GM18519 (cell line): ENCODE results near the gene ACTRT3.

ENCODE experiments used
- ATAC-seq: cut with Tn5 transposase; IDR thresholded peaks from one replicate; pipeline ENCODE4 v1.9.1; 2021; ENCODE audit warnings: mild to moderate bottlenecking, moderate library complexity; ENCODE audit not compliant: unreplicated experiment, low FRiP score

The ACTRT3 gene

DNA sequence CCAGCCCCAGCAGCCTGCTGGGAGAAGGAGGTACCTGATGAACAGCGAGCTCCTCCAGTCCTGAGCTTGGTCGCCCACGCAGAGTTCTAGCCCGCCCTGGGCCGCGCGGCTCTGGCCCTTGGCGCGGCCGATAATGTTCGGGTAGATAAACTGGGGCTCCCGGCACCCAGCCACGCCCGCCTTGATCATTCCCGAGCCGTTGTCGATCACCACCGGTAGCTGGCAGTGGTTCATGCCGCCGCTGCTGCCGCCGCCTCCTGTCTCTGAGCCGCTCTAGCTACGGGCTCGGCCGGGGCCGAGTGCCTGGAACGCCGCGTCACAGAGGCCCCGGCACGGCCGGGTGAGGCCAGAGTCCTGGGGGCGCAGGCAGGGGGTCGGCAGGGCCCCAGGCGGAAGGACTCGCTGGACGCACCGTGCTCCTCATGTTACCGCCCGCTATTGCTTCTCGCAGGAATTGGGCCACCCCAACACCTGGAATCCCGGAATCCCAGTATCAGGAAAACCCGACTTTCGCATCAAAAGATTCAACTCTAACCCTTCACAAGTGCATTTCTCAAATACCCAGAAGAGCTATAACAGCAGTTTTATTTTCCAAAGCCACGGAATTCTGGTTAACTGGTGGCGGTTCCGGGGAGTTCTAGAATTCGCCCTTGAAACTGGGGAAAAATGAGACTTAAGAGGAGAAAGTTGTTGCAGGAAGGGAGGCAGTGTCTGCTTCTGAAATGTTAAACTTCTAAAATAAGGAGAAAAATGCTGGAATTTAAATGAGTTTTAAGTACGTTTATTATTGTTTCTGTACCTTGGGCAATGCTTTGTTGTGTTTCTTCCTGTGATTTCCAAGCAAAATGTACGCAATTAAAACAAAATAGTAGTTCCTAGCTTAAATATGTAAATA lies at the start of gene ACTRT3:
Gene ACTRT3, minus strand, starts transcription at position 275 of the 895 bp plus-strand sequence. Its CDS starts 41 bp downstream, at position 234.
- ATAC-seq = no peak

DNA sequence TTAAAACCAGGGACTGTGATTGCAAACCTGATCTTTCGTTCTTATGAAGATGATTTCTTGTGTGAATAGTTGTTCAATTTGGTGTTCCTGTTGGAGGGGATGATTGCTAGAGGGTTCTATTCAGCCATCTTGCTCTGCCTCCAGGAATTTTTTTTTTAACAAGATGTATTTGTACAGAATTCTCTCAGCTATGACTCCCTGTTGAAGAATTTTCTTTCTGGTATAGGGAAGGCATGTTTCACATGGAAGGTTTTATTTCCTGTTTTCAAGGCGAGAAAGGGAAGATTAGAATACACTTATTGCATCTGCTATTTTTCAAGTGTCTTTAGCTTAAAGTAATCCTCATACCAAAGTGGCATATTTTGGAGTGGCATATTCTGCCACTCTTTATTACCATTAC lies 49.0 kb upstream of the ACTRT3 start:
- no peak for ATAC-seq

DNA sequence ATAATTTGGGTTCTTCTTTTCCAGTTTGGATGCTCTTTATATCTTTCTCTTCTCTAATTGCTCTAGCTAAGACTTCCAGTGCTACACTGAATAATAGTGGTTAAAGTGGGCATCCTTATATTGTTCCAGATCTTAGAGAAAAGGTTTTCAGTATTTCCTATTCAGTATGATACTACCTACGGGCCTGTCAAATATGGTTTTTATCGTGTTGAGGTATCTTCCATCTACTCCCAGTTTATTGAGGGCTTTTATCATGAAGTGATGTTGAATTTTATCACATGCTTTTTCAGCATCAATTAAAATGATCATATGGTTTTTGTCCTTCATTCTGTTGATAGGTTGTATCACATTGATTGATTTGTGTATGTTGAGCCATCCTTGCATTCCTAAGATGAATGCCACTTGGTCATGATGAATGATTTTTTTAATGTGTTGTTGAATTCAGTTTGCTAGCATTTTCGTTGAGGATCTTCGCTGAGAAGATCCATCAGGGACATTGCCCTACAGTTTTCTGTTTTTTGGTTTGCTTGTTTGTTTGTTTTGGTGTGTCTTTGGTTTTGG lies 46.3 kb upstream of the ACTRT3 start:
- no peak for ATAC-seq

DNA sequence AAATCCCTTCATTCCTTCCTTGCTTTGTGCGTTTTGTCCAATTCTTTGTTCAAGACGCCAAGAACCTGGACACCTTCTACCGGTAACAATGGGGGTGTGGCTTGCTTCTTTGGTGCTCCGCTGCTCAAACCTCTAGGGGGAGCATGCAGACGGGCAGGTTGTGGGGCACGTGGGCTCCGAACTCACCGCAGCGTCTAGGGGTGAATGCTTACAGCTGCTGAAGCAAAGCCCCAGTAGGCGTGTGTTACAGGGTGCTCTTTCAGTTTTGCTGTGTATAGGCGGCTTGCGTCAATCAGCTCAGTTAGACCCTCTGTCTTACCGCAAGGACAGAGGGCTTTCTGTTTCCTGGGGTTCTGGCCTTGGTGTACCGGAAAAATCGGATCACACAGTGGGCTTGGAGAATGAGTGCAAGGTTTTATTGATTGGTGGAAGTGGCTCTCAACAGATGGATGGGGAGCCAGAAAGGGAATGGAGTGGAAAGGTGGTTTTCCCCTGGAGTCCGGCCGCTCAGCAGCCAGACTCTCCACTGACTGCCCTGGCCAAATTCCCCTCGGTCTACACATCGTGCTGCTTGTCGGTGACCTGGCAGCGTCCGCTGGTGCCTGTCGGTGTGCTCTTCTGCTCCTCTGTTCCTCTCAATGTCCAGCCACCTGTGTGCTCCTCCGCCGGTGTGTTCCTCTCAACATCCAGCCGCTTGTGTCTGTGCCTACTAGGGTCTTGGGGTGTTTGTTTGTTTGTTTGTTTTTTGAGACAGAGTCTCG lies 44.6 kb upstream of the ACTRT3 start:
- peak; percentile 93 for ATAC-seq

DNA sequence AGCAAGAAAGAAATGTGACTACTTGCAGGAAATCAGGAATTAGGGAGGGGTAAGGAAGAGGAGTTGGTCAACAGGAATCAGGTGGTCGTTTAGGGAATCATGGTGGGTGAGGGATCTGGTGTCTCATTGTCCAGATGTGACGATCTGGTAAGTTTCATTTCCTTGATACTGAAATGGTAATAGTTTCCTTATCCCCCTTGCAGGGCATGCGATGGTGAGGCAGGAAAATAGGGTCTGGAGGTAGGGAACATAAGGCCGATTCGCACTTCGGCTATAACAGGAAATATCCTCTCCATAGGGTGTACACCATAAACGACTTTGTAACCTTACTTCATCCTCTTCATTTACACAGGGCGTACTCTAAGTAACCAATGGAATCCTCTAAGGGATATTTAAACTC lies 43.9 kb upstream of the ACTRT3 start:
- no peak for ATAC-seq

DNA sequence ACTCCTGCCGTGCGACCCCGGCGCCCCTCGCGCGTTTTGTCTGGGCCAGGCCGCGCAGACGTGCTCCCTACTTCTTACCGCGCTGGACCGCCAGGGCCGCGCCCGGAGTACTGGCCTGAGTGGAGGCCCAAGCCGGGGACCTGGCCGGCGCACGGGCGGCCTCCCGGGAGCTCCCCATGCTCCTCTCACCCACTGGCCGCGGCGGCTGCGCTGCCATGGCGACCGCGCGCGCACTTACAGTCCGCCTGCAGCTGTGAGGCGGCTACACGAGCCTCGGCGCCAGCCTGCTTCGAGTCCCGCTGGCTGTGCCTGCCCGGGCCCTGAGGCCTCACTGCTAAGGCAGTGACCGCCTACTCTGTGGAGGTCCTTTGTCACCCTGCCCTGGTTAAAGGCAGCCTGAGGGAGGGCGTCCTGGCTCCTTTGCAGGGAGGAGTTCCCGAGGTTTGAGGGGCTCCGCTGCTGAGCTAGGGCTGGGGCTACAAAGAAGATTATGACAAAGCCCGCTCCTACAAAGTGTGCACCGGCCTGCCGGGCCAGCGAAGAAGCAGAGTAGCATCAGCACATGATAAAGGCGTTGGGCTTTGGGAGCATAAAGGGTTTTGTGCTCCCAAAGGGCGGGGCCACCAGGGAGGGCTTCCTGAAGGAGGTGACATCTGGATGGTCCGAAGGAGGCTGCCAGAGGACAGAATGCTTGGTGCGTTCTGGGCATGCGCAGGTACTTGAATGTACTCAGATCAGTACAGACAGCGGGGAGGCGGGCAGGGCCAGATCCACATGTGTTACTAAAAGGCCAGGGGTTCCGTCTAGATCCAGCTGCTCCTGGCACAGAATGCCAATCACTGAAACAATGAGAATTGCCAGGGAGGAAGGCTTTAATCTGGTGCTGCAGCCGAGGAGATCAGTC lies 43.2 kb upstream of the ACTRT3 start, which contains the start of the genes LRRC34 and LRRIQ4:
Gene LRRC34, minus strand, starts transcription at position 573 of the 904 bp plus-strand sequence. Its CDS starts 356 bp downstream, at position 217.
Gene LRRIQ4, plus strand, starts transcription at position 539 of the 904 bp plus-strand sequence. CDS start 9,052 bp downstream, outside the sequence.
- peak; percentile 46 for ATAC-seq

DNA sequence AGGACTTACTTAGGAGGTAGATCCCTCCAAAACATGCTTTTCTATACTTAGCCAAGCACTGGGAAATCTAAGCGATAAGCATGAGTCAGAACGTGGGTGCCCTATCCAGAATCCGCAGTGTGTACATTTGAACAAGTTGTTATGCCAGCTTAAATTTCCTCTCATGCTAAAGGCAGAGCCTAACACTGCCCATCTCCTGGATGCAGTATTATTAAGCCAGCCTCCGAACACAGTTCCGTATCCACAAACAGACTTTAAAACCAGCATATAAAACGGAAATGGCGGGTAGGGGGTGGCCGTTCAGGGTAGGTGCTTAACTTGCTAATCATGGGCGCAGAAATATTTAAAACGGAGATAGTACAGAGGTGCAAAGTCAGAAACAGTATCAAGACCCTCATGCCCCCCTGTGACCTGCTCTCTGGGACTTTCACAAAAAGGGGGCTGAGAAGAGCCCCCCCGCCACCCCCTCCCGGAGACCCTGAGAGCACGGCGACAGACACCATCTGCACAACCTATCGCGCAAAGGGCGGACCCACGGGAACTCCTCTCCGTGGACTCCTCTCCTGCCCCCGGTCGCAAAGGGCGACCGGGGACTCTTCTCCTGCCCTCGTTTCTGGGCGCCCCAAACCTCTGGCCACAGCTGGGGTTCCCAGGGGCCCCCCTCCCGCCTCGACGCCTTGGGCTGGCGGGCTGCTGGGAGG lies 42.4 kb upstream of the ACTRT3 start:
- ATAC-seq = no peak

DNA sequence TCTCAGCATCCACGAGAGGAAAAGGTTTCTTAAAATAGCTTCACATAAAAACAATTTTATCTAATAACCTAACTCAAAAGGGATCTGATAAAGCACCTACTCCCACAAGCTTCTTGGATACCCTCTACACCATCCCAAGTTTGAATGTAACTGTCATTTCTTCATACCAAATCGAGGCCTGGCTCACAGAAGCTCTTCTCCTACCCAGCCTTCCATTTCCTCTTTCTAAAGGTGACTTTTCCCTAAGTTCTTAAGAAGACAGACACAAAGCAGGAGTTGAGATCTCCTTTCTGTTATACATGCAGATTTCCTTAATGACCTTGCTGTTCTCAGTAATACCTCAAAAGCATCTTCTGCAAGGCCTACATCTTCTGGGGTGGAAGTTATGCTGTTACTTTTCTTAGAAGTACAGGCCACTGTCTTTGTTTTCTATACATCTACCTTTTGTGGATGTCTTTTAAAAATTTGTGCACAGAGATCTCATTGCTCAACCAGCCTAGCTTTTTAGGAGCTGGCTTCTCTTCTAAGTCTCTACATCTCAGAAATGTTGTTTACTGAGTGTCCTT lies 40.0 kb upstream of the ACTRT3 start:
- no peak for ATAC-seq

DNA sequence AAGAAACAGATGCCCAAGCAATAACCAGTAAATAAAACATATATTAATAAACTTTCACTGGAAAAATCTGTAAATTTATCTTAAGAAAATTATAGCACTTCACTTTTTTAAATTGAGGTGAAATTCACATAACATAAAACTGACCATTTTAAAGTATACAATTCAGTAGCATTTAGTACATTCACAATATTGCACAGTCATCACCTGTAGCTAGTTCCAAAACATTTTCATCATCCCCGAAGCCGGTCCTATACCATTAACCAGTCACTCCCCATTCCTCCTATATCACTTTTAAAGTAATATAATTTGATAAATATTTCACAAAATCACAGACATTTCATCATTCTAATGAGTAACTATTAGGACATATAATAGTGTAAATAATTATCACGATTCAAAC lies 35.3 kb upstream of the ACTRT3 start:
- no peak for ATAC-seq

DNA sequence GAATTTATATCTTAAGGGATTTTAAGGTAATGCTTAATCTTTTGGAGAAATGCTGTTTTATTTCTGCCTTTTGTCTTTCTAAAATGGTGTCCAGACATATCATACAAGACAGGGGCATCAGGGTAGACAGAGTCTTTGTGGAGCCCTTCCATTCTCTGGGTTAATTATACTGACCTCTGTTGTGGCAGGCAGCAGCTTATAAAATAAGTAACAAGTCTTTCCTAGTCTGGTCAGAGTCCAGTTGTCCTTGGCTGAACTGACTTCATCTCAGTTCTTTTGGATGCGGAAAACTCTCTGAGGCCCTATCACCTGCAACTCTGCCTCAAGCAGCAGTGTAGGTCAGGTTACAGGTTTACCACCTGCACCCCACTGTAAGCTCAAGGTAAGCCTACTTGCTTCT lies 23.0 kb upstream of the ACTRT3 start:
- ATAC-seq = no peak

DNA sequence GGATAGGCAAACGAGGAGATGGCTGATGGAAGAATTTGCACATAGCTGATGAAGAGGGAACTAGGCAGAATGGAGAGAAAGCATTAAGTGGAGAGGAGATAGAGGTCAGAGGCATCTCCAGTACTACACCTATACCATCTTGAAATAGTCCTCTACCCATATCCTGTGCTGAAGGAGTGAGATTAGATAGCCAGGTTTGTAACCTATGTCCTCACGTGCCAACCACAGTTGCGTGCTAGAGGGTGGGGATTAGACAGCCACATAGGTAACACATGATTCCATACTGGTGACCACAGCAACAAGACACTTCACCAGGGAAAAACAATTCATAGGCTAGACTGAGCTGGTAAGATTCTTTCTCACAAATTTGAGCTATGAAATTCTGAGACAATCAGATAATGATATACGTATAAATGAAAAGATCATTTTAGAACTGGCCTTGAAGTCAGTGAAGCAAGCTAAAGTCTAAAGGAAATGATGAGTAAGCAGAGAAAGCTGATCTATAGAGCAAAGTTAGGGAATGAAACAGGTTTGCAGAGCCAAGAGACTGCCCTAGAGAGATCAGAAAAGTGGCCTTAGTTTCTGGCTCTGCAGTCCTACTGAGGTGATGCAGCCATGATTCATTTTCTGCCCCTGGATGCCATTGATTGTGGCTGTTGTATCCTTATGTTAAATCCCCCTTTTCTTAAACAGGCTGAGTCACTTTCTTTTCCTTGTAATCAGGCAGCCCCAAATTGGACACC lies 21.5 kb upstream of the ACTRT3 start:
- ATAC-seq = no peak

DNA sequence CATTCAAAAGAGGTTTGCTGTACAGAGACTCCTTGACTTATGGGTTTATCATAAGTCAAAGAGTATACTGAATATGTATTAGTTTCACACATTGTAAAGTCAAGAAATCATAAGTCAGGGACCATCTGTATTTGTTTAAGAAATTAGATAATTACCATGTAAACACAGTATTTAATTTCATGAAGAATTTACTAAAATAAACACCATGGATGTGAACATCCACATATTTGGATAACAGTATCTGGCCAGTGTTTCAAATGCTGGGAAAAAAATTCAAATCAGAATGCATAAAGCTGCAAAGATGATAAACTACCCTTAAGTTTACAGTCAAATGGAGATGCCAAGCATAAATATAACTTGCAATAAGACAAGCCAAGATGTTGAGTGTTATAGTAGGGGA lies 20.9 kb upstream of the ACTRT3 start:
- no peak for ATAC-seq

DNA sequence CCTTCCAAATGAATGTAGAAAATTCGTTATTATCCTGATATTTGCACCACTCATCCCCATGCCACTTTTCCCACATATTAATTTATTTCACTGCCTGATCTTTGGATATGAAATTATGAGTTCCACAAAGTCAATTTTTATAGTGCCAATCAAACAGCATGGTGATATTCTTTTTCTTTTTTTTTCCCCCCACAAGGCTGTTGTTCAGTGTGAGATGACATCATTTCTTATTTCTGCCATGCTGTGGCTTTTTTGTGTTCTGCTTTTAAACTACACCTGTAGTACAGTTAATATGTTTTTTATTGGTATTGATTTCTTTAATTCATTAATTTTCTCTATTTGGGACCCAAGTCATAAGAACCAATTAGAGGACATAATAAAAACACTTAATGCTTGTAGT lies 18.4 kb upstream of the ACTRT3 start:
- ATAC-seq = no peak

DNA sequence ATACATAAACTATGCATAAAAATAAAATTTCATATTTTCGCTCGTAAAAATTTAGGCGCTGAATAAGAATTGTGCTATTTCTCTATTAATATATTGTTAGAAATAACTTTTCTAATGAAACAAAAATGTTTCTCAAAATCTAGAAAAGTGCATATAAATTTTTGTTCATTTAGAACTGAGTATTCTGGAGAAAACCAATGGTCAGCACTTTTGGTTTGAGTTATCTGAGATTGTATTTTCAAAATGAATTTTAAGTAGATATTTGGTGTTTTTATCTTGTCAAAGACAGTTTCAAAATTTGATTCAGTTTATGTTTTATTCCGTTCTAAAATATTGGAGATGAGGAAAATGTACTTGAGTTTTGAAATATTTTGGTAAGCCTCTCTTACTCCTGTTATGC lies 17.8 kb upstream of the ACTRT3 start:
- ATAC-seq = no peak

DNA sequence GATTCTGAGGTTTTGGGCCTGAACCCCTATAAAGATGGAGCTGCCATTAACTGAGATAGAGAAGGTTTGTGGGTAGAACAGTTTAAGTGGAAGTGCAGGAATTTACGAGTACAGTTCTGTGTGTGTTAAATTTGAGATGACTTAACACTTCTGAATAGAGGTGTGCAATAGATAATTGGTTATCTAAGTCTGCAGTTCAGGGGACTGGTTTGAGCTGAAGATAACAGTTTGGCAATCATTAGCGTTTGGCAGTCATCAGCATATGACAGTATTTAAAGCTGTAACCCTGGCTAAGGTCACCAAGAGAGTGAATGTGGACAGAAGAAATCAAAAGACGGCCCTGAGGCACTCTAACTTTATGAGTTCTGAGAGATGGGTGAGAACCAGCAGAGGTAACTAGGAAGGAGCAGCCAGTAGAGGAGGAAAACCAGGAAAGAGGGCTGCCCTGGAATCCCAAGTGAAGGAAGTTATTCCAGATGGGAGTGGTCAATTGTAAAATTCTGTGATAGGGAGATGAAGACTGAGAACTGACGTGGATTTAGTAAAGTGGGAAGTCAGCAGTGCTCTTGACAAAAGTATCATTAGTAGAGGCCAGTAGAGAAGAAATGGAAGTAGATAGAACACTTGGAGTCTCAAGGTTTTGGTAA lies 12.0 kb upstream of the ACTRT3 start:
- ATAC-seq = no peak

DNA sequence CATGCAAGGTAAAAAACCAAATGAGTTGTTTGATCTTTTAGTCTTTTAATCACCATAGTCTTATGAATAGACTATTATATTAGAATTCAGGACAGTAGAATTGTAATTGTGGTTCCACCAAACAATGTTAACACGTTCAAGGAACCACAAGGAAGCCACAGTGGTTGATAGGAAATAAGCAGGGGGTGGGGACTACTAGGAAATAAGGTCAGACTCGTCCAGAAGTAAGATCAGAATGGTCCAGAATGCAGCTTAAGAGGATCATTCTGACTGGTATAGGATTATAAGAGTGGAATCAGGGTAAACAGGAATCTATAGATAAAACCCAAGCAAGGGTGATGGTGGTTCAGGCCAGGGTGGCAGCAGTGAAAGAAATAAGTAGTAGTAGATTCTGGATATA lies 11.4 kb upstream of the ACTRT3 start:
- ATAC-seq = no peak

DNA sequence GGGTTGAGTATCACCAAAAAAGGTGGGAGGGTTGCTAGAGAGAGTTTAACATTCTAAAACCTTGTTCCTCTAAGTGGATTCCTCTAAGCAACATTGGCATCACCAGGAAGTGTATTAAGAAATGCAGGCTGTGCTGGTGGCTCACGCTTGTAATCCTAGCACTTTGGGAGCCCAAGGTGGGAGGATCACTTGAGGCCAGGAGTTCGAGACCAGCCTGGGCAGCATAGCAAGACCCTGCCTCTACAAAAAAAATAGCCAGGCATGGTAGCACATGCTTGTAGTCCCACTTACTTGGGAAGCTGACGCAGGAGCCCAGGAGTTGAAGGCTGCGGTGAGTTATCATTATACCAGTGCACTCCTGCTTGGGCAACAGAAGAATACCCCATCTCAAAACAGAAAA lies 8.5 kb upstream of the ACTRT3 start:
- ATAC-seq = no peak

DNA sequence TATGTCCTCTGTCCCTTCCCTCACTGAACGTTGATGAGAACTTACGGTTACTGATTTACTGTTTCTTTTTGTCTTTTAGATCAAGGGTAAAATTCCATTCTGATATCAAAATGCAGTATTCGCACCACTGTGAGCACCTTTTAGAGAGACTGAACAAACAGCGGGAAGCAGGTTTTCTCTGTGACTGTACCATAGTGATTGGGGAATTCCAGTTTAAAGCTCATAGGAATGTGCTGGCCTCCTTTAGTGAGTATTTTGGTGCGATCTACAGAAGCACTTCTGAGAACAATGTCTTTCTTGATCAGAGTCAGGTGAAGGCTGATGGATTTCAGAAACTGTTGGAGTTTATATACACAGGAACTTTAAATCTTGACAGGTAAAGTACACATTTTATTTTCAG lies 4.8 kb upstream of the ACTRT3 start:
- ATAC-seq = no peak
